IMR-90 (cell line): ENCODE data around the gene CFC1B.
"Not testable (repeated sequence)": the region's sequence is repeated elsewhere in the genome, so short reads cannot be mapped to it uniquely, and the experiment has no call there.

ENCODE experiments used
- CTCF ChIP-seq: conservative IDR thresholded peaks from 2 replicates; pipeline ENCODE4 v1.5.1; 2012; ENCODE audit warnings: mild to moderate bottlenecking, low read depth, low read length, improper control_type of control experiment
- MAFK ChIP-seq: IDR thresholded peaks from 2 replicates; pipeline ENCODE4 v1.6.1; 2012; ENCODE audit warnings: low read depth, low read length, improper control_type of control experiment

- TF ChIP-seq MAFK, CTCF: not testable (repeated sequence)
These were observed 1.4 kb downstream of the CFC1B start for GRCh38 chr2:130522390-130522789.
